GM10248 (cell line): ENCODE measurements around the gene LUZP1.

Experiments
- CTCF ChIA-PET: fragments of 300-600 bp; sonication (Branson Sonifier 250); formaldehyde crosslinking; extraction: SDS; loops from one replicate; lab custom pipeline; 2021; ENCODE audit warnings: antibody characterized with exemption; lab: Yijun Ruan, JAX
- POLR2A ChIA-PET: fragments of 350-650 bp; sonication (Branson Sonifier 250); formaldehyde crosslinking; extraction: SDS; loops from one replicate; lab custom pipeline; 2020; ENCODE audit warnings: antibody characterized with exemption; lab: Yijun Ruan, JAX
- DNase-seq: peaks from one replicate; pipeline ENCODE4 v3.0.0; 2012; ENCODE audit errors: extremely low spot score
- TF ChIP-seq, protein P1 (sequence below): IDR thresholded peaks from 2 replicates; pipeline ENCODE4 v1.5.1; 2012; ENCODE audit warnings: mild to moderate bottlenecking, low read depth; ENCODE audit errors: extremely low read depth, missing control alignments, control extremely low read depth

The LUZP1 gene

DNA sequence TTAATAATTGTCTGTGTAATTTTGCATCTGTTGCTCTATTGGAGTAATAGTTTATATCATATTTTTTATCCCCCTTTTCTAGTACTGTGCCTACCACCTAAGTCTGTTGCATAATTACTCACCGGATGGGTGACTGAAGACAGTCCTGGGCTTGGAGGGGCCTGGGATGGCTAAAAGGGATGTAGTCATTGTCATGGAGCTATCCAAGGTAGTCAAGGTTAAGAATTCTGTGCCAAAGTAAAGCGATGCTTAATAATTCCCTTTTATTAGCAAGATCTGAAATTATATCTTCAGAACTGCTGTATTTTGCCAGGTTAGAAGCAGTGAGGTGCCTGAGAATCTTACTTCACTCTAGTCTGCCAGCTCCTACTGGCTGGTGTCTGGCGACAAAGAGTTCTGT lies 87.8 kb downstream of the LUZP1 start:
- DNase-seq, result no peak
- TF ChIP-seq, protein P1, sequence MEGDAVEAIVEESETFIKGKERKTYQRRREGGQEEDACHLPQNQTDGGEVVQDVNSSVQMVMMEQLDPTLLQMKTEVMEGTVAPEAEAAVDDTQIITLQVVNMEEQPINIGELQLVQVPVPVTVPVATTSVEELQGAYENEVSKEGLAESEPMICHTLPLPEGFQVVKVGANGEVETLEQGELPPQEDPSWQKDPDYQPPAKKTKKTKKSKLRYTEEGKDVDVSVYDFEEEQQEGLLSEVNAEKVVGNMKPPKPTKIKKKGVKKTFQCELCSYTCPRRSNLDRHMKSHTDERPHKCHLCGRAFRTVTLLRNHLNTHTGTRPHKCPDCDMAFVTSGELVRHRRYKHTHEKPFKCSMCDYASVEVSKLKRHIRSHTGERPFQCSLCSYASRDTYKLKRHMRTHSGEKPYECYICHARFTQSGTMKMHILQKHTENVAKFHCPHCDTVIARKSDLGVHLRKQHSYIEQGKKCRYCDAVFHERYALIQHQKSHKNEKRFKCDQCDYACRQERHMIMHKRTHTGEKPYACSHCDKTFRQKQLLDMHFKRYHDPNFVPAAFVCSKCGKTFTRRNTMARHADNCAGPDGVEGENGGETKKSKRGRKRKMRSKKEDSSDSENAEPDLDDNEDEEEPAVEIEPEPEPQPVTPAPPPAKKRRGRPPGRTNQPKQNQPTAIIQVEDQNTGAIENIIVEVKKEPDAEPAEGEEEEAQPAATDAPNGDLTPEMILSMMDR, result no peak
- ChIA-PET CTCF (interaction anchor here (1.1 to 4.1 kb wide), 7 partner anchors 8 to 126 kb away, joined by 3 to 26 read pairs (median 5); no protein-coding TSS in a partner anchor), POLR2A (no interaction called here)

- no peak for DNase-seq
- TF ChIP-seq, protein P1, result no peak
- ChIA-PET POLR2A (no interaction called here), CTCF (interaction anchor here (1.1 to 4.1 kb wide), 5 partner anchors 10 to 105 kb away, joined by 3 to 26 read pairs (median 4); no protein-coding TSS in a partner anchor)
These were observed 89.6 kb downstream of the LUZP1 start for GRCh38 chr1:23079025-23079424.

DNA sequence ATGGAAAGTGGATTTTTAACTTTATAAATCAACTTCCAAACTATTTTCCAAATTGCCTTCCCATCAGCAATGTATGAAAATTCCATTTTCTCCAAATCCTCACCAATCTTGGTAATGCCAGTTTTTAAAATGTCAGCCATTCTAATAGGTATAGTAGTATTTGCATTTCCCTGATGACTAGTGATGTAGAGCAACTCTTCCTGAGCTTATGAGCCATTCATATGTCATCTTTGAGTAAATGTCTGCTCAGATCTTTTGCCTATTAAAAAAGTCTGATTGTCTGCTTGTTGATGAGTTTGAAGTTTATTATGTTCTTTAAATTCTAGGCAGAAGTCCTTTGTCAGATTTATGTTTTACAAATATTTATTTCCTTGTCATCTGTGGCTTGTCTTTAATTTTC lies 94.6 kb downstream of the LUZP1 start:
- TF ChIP-seq, protein P1, result no peak
- DNase-seq, result no peak
- CTCF ChIA-PET, result interaction anchor here (0.8 to 2.7 kb wide), 5 partner anchors 11 to 111 kb away, joined by 3 to 9 read pairs (median 4); no protein-coding TSS in a partner anchor
- POLR2A ChIA-PET, result no interaction called here

DNA sequence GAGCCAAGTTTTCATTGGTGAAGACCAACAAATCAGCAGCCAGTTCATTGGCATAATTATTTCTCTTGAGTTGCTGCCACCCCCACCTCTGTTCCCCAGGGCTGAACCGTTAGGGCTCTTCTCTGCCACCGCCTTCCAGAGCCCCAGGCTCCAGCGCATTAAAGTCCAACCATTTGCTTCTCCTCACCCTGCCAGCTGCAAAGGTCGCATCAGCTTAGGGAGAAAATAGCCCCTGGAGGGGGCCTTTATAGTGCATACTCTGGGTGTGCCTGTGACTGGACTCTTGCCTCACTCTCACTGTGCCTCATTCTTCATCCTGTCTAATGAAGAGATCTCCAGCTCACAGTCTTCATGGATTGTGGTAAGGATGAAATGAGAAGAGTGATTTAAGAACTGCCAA lies 99.0 kb downstream of the LUZP1 start:
- ChIA-PET CTCF (interaction anchor here (0.8 to 2.0 kb wide), 7 partner anchors 8 to 91 kb away, joined by 3 to 6 read pairs (median 4); no protein-coding TSS in a partner anchor), POLR2A (no interaction called here)
- no peak for DNase-seq
- TF ChIP-seq, protein P1, result no peak

- CTCF ChIA-PET, result interaction anchor here (1.1 to 2.0 kb wide), 5 partner anchors 9 to 91 kb away, joined by 3 to 6 read pairs (median 5); no protein-coding TSS in a partner anchor
- POLR2A ChIA-PET, result no interaction called here
- TF ChIP-seq, protein P1, result no peak
These were observed 99.5 kb downstream of the LUZP1 start for GRCh38 chr1:23069149-23069548.

DNA sequence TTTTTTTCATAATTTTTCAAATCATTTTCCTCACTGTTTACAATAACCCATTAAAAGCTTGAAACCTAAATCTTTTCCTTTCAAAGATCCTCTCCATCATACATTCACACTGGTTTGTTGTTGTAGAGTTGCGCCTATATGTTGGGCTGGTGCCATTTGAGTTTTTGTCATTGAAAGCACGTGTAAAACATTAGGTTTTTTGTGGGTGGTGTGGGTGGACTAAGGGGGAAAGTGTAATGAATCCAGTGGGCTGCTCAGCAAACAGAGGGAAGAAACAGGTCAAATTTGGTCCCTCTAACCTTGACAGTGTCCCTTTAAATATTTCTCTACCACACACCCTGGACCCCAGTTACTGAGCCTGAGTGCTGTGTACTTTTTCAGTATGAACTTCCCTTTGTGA lies 102.6 kb downstream of the LUZP1 start:
- no peak for DNase-seq
- TF ChIP-seq, protein P1, result no peak
- CTCF ChIA-PET, result interaction anchor here (1.1 to 1.4 kb wide), 3 partner anchors 13 to 119 kb away, joined by 3 to 4 read pairs (median 4); no protein-coding TSS in a partner anchor
- POLR2A ChIA-PET, result no interaction called here

More at GRCh38 chr1:23069149-23069548, 99.5 kb downstream of the LUZP1 start:
- no peak for DNase-seq
